Sigmoid colon (tissue), 4 donors: ENCODE measurements around the gene KLHL8.

ENCODE experiments used
- EP300 ChIP-seq, 4 donors: sonication (generic); formaldehyde crosslinking; IDR thresholded peaks; one replicate each; pipeline ENCODE4 v1.6.1; 2017; ENCODE audit warnings: antibody characterized with exemption in 4 of 4
- POLR2A ChIP-seq, 2 donors: fragments of 450-650 bp; IDR thresholded peaks; one replicate each; pipeline ENCODE4 v1.6.1; 2016; ENCODE audit warnings: antibody characterized with exemption in 2 of 2, mild to moderate bottlenecking in 2 of 2, moderate library complexity in 2 of 2
- TF ChIP-seq, protein P1 (sequence below), 4 experiments: fragments of 450-650 bp in 3 of 4; fragments of 200-600 bp in 1 of 4; IDR thresholded peaks; one replicate each; pipeline ENCODE4 v1.5.1; 2016 to 2019; ENCODE audit warnings: antibody characterized with exemption in 4 of 4, mild to moderate bottlenecking in 3 of 4, moderate library complexity in 2 of 4

- no peak for TF ChIP-seq EP300 (IDR thresholded peaks at IDR 0.05)
- TF ChIP-seq, protein P1, sequence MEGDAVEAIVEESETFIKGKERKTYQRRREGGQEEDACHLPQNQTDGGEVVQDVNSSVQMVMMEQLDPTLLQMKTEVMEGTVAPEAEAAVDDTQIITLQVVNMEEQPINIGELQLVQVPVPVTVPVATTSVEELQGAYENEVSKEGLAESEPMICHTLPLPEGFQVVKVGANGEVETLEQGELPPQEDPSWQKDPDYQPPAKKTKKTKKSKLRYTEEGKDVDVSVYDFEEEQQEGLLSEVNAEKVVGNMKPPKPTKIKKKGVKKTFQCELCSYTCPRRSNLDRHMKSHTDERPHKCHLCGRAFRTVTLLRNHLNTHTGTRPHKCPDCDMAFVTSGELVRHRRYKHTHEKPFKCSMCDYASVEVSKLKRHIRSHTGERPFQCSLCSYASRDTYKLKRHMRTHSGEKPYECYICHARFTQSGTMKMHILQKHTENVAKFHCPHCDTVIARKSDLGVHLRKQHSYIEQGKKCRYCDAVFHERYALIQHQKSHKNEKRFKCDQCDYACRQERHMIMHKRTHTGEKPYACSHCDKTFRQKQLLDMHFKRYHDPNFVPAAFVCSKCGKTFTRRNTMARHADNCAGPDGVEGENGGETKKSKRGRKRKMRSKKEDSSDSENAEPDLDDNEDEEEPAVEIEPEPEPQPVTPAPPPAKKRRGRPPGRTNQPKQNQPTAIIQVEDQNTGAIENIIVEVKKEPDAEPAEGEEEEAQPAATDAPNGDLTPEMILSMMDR (IDR thresholded peaks at IDR 0.05), result no peak
- no peak for TF ChIP-seq POLR2A (IDR thresholded peaks at IDR 0.05)
Measured at GRCh38 chr4:87114245-87115062, 106.0 kb downstream of the KLHL8 start.
